Measurements from ENCODE around the gene STX4. TPM values are rescaled to one million over a fixed set of nuclear protein-coding genes. Genes with fewer than 3 reads are reported as not detected.

The STX4 gene
- total and polyA plus RNA-seq, 11 donors = 19.5 to 73.8 (median 44.6) TPM

- Histone ChIP-seq H3K27me3 (no peaks in the 10 kb centered on the region), H3K36me3 (peaks cover 0 to 91% (median 74%) of the 10 kb centered on the region in 9 donors), H3K27ac (no peak overlapping the region), H3K4me3 (no peak overlapping the region), H3K9me3 (no peaks in the 10 kb centered on the region), H3K4me1 (peaks cover 0 to 31% (median 7%) of the 10 kb centered on the region in 12 donors)
- TF ChIP-seq, protein P1, sequence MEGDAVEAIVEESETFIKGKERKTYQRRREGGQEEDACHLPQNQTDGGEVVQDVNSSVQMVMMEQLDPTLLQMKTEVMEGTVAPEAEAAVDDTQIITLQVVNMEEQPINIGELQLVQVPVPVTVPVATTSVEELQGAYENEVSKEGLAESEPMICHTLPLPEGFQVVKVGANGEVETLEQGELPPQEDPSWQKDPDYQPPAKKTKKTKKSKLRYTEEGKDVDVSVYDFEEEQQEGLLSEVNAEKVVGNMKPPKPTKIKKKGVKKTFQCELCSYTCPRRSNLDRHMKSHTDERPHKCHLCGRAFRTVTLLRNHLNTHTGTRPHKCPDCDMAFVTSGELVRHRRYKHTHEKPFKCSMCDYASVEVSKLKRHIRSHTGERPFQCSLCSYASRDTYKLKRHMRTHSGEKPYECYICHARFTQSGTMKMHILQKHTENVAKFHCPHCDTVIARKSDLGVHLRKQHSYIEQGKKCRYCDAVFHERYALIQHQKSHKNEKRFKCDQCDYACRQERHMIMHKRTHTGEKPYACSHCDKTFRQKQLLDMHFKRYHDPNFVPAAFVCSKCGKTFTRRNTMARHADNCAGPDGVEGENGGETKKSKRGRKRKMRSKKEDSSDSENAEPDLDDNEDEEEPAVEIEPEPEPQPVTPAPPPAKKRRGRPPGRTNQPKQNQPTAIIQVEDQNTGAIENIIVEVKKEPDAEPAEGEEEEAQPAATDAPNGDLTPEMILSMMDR (IDR thresholded peaks at IDR 0.05) = no peak
- TF ChIP-seq POLR2A (IDR thresholded peaks at IDR 0.05) = no peak
- ATAC-seq = no peak
- DNase-seq = no peak
- 94 to 96% (median 95%) methylated on average over 23 to 40 of the region's 40 CpGs for WGBS, 4 donors
- intact Hi-C loops (cut with DNase I) = no loop called here
These were observed 46.8 kb downstream of the STX4 start for GRCh38 chr16:31080035-31080629.

DNA sequence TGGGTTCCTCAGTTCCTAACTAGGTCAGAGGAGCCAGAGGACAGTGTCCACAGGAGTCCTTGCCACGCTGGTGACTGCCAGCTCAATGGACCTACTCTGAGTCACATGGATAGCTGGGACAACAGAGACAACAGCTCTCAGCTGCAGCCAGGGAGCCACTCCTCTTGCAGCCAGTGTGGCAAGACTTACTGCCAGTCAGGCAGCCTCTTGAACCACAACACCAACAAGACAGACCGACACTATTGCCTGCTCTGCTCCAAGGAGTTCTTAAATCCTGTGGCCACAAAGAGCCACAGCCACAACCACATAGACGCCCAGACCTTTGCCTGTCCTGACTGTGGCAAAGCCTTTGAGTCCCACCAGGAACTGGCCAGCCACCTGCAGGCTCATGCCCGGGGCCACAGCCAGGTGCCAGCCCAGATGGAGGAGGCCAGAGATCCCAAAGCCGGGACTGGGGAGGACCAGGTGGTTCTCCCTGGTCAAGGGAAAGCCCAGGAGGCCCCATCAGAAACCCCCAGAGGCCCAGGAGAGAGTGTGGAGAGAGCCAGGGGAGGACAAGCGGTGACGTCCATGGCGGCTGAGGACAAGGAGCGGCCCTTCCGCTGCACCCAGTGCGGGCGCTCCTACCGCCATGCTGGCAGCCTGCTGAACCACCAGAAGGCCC lies 47.5 kb downstream of the STX4 start:
- ATAC-seq (no peak), DNase-seq (no peak)
- intact Hi-C loops (cut with DNase I) = no loop called here
- peaks cover 0 to 24% (median under 1%) of the 10 kb centered on the region in 12 donors for H3K4me1 ChIP-seq
- H3K9me3 ChIP-seq = no peaks in the 10 kb centered on the region
- H3K4me3 ChIP-seq = no peak overlapping the region
- H3K36me3 ChIP-seq = peaks cover 0 to 96% (median 74%) of the 10 kb centered on the region in 9 donors
- TF ChIP-seq, protein P1 (IDR thresholded peaks at IDR 0.05) = no peak
- no peak for TF ChIP-seq POLR2A (IDR thresholded peaks at IDR 0.05)
- H3K27ac ChIP-seq = no peak overlapping the region
- WGBS, 4 donors = 90 to 99% (median 92%) methylated on average over 9 to 13 of the region's 13 CpGs
- H3K27me3 ChIP-seq = no peaks in the 10 kb centered on the region

DNA sequence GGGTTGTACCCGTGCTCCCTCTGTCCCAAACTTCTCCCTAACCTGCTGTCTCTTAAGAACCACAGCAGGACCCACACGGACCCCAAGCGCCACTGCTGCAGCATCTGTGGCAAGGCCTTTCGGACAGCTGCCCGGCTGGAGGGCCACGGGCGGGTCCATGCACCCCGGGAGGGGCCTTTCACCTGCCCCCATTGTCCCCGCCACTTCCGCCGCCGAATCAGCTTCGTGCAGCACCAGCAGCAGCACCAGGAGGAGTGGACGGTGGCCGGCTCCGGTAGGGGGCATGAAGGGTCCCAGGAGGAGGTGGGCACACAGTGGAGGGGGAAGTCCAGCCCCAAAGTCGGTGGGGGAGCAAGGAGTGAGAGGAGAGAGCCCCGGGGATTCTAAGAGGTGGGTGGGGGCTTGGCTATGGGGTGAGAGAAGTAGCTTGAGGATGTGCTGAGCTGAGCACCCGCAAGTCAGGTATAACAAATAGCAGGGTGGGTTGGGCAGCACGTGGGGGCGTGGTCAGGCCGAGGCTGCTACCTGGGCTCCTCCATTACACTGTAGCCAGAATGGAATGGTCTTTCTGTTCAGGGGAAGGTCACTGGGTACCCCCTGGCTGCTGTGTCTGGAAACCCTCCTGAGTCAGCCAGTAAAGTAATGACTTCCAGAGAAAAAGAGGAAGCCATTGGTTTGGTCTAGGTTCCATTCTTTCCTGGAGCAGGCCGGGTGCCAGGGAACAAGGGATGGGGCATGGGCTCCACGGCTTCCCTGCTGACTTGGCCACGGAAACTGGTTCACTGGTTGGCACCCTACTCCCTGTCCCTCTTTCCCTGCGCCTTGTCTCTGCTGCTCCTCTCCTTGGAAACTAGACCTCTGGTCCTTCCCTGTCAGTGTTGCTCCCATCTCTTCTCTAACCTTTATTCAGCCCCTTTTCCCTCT lies 48.3 kb downstream of the STX4 start:
- 84 to 88% (median 86%) methylated on average over 26 of the region's 26 CpGs for WGBS, 4 donors
- ATAC-seq (no peak), DNase-seq (no peak)
- TF ChIP-seq POLR2A (IDR thresholded peaks at IDR 0.05) = no peak
- TF ChIP-seq, protein P1 (IDR thresholded peaks at IDR 0.05) = no peak
- H3K27me3 ChIP-seq = no peaks in the 10 kb centered on the region
- no peak overlapping the region for H3K4me3 ChIP-seq
- H3K27ac ChIP-seq = no peak overlapping the region
- H3K4me1 ChIP-seq = peaks cover 0 to 24% (median 0%) of the 10 kb centered on the region in 12 donors
- H3K9me3 ChIP-seq = no peaks in the 10 kb centered on the region
- intact Hi-C loops (cut with DNase I) = no loop called here
- peaks cover 0 to 93% (median 70%) of the 10 kb centered on the region in 9 donors for H3K36me3 ChIP-seq
